DMS79 (cell line): ENCODE measurements around the gene NAA16.
"Not testable (repeated sequence)": the region's sequence is repeated elsewhere in the genome, so short reads cannot be mapped to it uniquely, and the experiment has no call there.

Experiments used
- DNase-seq: peaks from one replicate; lab custom pipeline; 2025; lab: John Stamatoyannopoulos, UW

NAA16 gene

DNA sequence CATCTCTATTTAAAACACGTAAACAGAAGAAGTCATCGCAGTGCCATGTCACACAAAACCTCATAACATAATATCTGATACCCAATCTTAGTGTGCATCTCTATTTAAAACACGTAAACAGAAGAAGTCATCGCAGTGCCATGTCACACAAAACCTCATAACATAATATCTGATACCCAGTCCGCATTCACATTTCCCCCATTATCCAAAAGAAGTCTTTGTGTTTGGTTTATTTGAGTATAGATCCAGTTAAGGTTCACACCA, 45.2 kb downstream of the NAA16 start:
- DNase-seq, result not testable (repeated sequence)

DNA sequence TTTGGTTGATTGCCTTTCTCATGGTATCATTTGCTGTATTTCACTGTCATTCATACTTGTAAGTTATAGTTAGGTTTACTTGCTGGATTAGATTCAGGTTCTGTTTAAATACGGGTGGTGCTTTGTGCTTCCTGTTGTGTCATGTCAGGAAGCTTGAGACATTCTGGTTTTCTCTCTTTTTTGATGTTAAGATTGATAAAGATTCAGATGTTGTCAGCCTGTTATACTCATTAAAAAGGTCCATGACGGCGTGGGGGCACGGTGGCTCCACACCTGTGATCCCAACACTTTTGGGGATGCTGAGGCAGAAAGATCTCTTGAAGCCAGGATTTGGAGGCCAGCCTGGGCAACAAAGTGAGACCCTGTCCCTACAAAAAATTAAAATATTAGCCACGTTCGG, 45.7 kb downstream of the NAA16 start:
- DNase-seq, result no peak

DNA sequence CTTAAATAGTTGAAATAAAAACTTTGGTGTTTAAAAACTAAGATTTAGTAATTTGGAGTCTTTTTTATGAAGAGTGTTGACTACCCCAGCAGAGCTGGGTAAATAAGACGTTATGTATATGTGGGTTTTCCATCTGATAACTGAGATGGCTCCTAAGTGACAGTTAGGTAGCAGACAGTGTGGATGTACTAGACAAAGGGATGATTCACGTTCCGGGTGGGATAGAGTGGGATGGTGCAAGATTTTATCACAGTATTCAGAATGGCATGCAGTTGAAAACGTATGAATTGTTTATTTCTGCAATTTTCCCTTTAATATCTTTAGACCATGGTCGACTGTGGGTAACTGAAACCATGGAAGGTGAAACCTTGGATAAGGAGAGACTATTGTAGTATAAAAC, 50.4 kb downstream of the NAA16 start:
- no peak for DNase-seq

DNA sequence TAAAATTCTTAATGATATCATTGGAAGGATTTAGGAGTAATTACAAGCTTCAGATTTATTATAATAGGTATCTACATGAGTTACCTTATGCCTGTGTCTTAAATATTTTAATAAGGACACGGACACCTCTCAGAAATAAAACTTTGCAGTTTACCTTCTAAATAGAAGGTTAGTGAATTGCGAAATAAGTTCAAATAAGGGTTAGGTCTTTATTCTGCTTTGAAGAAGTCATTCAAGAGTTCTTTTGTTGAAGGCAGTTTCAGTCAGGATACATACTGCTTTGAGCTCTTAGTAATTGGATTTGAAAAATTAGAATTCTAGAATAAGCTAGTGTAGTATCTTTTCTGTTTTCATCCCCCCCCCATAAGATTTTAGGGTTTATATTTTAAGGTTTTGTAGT, 53.0 kb downstream of the NAA16 start:
- DNase-seq, result no peak

DNA sequence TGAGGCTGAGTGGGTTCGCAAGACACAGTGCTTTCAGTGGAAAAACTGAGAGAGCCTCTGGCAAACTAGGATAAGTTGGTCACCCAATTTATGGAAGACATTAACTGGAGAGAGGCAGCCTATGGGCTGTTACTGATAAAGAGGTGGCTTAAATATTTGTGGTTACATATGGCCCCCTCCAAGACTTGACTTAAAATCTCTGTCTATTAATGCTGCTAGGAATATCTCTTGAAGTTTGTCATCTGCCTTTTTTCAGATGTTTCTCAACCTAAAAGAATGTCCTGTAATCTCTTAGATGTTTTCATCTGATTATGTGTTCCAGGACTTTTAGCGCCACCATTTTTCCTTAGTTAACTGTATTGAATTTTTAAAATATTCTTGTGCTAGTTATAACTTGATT, 54.6 kb downstream of the NAA16 start:
- DNase-seq, result no peak

DNA sequence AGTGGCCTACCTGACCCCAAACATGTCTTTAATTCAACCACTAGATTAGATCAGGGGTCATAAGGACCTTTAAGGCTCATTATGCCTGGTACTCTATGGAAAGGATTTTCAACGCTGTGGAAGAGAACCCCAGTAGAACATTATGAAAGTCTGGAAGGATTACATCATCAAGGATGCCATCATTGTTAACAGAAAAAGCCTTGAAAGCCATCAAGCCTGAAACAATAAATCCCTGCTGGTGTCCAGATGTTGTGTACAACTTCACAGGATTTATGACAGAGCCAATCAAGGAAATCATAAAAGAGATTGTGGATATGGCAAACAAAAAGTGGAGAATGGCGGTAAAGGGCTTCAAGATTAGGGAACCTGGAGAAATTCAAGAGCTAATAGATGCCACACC, 59.7 kb downstream of the NAA16 start:
- DNase-seq, result no peak

DNA sequence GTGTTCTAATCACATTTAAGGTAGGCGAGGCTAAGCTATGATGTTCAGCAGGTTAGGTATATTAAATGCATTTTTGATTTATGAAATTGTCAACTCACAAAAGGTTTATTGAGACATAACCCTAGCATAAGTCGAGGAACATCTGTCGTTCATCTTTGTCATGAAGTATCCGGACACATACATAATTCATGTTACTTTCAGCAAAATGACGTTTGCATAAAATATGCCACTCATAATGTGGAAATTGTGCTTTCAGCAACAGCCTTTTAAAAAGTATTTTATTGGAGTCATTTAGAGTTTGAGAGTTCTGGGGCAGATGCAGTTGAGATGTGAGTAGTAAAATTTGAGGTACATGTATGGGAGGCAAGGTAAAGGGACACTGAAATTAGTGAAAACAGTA, 66.4 kb downstream of the NAA16 start:
- DNase-seq, result no peak

DNA sequence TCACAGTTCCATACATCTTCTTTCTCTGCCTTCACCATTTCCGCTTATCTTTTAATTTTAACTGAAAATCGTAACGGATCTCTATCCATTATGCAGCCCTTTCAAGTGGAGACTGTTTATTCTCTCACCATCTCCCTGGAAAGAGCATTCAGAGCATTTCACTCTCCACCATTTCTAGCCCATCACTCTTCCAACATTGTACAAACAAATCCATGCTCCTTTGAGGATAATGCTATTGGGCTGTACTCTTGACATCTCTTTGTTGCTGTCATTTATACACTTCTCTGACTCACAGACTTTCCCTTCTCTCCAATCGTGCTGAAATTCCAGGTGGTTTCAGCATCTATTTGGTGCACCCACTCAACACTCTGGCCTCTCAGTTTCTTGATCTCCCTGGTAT, 71.4 kb downstream of the NAA16 start:
- no peak for DNase-seq

DNA sequence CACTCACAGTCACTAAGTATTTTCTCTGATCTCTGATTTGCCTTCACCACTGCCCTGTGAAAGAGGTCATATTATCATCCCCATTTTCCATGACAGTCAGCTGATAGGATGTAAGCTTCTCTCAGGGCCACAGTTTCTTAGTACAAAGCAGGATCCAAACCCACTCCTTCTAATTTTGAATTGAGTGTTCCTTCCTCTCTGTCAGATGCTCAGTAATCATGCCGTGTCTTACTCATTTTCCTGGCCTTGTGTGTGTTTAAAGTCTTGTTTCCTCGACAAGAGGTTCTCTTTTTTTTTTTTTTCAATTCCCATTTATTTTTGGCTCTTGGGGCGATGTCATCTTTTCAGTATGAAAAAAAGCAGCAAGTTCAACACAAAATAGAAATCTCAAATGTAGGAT, 72.3 kb downstream of the NAA16 start:
- DNase-seq, result no peak

DNA sequence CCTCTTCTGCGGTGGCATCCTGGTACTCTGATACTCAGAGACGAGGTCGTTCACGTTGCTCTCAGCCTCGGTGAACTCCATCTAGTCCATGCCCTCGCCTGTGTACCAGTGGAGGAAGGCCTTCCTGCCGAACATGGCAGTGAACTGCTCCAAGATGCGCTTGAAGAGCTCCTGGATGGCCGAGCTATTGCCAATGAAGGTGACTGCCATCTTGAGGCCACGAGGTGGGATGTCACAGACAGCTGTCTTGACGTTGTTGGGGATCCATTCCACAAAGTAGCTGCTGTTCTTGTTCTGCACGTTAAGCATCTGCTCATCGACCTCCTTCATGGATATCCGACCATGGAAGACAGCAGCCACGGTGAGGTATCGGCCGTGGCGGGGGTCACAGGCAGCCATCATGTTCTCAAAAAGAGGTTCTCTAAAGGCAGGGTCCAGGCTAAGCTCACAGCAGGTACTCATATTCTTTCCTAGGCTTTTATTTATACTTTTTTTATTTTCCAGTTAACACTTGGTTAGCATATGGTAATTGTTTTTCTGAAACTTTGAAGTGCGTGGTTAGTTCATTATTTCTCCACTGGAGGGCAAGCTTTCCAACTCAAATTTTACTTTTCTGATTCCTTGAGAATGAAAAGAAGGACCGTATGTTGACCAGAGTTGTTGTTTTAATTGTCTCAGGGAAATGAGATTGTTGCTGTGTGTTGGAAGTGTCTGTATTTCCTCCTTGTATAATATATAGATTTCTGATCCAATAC, 73.9 kb downstream of the NAA16 start:
- no peak for DNase-seq

DNA sequence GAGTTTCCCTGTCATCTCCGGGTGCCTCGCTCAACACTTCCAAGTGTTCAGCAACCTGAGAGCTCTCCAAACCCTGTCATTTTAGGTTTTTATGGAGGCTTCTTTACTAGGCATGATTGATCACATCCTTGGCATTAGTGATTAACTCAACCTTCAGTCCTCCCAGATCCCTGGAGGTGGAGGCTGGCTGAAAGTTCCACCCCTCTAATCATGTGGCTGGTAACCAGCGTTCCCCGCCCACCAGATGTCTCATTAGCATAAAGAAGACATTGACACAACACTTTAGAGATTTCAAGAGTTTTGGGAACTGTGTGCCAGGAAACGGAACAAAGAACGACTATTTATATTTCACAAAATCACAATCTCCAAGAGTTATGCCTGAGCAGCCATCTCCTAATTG, 75.1 kb downstream of the NAA16 start:
- DNase-seq, result no peak

DNA sequence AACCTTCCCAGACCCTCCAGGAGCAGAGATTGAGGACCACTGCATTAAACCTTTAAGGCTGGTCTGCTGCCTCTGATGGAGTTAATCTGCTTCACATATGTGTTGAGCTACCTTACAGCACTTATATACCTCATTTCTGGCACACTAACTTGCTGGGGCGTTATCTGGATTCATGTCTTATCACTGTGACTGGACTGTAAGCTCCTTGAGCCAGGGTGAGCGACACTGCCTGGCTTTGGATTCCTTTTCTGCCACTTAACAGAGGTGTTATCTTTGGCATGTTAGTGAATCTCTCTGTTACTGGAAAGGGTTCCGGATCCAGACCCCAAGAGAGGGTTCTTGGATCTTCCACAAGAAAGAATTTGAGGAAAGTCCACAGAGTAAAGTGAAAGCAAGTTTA, 76.5 kb downstream of the NAA16 start:
- DNase-seq, result no peak

DNA sequence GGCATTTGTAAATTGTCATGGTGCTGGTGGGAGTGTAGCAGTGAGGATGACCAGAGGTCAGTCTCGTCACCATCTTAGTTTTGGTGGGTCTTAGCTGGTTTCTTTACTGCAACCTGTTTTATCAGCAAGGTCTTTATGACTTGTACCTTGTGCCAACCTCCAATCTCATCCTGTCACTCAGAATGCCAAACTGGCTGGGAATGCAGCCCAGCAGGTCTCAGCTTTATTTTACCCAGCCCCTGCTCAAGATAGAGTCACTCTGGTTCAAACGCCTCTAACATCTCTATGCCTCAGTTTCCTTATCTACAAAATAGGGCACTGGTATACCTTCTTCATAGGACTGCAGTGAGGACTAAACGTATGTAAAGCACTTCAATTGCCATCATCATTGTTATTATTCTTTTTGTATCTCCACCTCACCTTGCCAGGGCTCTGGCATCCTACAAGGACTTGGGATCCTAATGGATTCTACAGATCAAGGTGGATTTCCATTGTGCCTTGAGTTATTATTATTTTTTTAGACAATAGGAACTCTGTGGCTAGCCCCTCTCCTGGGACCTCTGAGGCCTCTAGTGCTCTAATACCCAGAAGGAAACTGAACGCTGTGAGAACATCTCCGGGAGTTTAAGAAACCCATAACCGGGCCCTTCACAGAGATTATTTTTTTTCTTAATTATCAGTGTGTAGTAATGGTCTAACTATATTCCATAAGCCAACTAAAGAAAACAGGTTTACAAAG, 77.2 kb downstream of the NAA16 start:
- DNase-seq, result no peak

DNA sequence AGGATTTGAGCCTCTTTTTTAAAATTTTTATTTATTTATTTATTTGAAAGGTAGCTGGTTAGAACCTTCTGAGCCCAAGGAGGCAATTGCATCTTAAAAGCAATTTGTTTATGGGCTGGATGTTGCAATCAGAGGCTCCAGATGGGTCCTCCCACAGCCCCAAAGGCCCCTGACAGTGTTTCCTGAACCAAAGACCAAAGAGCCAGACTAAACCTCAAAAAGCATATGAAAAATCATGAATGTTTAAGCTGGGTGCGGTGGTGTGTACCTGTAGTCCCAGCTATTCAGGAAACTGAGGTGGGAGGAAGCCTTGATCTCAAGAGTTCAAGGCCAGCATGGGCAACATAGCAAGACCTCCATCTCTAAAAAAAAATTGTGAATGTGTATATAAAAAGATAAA, 78.5 kb downstream of the NAA16 start:
- no peak for DNase-seq

DNA sequence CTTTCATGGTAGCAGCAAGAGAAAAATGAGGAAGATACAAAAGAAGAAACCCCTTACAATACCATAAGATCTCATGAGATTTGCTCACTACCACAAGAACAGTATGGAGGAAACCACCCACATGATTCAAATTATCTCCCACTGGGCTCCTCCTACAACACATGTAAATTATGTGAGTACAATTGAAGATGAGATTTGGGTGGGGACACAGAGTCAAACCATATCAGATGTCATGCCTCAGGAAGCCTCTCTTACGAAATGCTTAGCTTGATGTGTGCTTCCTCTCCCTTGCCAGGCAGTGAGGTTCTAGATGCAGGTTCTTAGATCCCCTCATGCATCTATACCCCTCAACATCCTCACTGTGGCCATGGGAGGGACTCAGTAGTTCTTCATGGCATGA, 83.1 kb downstream of the NAA16 start:
- DNase-seq, result no peak

DNA sequence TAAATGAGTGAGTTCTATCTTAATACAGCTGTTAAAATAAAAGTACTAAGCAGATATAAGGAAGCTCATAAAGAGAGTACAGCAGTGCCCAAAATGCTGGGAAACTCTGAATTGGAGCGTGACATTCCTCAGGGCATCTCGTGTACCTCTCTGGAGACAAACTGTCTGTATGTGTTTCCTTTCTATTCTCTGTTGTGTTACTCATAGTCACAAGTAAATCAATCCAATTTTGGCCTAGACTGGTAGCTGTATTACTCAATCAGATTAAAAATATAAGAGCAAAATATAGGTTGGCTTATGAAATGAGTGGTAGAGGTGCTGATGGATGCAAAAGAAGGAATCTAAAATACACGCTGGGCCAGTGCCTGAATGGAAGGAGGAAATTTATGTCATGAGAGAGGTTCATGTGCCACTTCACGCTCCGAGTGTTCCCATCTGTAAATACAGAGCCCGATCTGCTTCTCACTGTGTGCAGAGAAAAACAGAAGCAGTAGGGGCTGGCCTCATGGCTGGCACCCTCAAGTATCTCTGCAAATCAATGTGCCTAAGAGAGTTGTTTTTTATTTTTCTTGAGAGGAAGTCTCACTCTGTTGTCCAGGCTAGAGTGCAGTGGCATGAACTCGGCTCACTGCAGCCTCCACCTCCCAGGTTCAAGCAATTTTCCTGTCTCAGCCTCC, 87.6 kb downstream of the NAA16 start:
- no peak for DNase-seq

DNA sequence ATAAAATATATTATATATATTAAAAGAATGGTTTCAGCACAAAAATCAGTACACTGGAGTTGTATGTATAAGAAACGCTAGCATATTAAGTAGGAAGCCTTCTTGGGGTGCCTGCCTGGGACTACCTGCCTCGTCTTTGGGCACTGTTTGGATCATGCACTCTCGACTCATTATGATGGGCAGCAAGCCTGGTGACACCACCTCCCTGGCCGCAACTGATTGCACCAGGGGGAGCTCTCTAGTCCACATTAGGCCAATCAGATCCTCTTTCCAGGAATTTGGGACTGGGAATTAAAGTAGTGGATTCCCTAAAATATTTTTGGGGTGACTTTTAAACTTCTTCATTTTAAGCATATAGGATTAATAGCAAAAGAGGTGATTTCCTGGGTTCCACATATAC, 90.3 kb downstream of the NAA16 start:
- no peak for DNase-seq

DNA sequence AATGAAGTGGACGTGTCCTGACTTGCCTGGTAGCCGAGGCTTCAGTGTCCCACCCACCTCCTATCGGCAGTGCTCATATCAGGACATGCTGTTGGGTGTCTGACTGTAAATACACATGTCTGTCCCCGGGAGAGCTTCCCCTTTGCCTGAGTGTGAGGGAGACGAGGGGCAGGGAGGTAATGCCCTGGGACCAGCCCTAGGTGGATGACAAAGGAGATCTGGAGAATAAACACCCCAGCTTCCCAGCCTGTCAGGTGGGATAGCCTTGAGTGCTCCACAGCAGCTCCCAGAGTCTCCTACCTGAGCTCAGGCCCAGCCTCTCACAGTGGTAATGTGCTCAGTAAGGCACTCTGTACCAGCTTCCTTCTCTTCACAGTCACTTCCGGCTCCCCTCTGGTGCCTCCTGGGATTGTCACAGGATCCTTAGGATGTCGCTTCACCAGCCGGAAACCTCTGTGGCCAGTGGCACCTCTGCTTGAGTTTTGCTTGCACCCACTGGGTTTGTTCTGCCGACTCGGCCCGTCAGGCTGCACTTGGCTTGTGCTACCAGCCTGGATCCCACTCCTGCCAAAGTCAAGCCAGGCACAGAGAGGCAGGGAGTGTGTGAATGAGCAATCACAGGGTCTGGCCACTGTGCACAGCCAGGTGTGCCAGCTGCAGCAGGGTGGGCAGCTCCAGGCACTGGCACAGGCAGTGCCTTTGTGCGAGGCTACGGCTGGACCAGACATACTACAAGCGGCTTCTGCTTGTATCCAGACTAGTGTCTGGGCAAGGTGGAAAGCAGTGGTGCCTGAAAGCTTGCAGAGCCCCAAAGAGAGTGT, 91.8 kb downstream of the NAA16 start:
- no peak for DNase-seq

DNA sequence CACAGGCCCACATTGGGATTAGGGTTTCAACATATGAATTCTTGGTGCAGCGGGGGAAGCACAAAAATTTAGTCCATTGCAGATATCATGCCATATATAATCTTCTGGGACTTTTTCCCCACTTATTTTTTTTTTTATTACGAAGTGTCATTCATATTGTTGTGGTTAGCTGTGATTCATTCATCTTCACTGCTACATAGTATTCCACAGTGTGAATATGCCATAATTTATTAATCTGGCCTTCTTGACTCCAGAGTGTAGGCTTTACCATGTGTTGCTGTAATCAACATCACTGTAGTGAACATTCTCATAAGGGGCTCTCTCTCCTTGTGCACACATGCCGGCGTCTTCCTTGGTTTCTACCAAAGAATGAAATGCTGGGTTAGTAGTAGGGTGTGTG, 92.9 kb downstream of the NAA16 start:
- DNase-seq, result no peak

DNA sequence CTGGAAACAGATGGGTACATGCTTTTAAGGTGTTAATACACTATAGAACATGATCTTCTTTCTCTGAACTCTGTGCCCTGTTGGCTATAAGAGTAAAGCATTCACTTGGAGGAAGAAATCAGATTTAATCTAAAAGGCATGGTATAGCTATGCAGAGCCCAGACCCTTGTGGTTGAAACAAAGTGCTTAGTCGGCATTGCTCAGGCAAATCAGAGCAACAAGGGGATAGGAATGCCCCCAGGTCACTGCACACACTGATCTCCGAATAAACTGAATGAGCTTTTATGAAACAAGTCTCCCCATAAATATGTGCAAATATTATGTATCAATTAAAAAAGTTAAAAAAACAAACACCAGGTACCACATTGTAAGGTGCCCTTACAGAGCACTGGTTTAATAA, 94.3 kb downstream of the NAA16 start:
- DNase-seq, result no peak

DNA sequence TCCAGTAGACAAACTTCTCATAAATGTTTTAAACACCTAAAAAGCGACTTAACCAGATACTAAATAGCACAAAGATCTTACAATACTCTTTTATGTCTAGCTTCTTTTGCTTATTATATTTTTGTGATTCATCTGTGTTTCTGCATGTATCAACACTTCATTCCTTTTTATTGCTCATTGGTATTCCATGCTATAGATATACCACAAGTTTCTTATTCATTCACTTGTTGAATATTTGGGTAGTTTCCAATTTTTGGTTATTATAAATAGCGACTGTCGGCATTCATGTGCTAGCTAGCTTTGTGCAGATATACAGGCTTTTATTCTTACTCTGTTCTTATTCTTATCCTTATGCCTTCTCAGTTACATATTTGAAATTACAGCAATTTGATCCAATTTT, 96.3 kb downstream of the NAA16 start:
- no peak for DNase-seq

DNA sequence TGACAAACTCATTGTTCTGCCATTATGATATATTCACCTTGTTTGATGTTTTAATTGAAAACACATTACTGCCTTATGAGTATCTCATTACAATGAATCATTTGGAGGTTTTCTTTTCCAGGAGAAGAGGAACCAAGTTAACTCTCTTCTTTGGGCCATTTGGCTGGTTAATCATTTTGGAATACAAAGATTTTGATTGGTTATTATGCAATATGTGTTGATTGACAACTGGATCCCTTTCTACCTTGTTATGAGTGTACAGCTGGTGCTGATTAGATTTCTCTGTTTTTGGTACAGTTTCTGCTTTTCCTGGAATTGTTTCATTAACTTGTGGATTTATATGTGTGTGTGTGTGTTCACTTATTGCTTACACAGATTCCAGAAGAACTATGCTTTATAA, 97.1 kb downstream of the NAA16 start:
- no peak for DNase-seq

DNA sequence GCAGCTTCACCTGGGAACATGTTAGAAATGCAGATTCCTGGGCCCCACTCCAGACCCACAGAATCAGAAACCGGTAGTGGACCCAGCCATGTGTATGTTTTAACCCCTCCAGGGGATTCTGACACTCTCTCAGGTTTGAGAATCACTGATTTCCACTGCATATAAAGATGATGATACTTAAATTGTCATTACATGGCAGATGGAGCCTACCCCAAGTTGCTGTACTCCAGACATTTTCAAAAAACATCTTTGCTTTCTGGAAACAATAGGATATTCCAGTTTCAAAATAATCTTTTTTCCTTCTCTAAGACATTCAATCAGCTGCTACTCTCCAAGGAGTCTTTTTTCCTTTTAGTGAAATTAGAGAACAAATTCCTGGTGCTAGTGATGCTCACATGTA, 97.7 kb downstream of the NAA16 start:
- DNase-seq, result no peak
